ENCODE data around the gene AGPAT2. TPM values are rescaled to one million over a fixed set of nuclear protein-coding genes. Genes with fewer than 3 reads are reported as not detected.

AGPAT2 gene
- total and polyA plus RNA-seq, 8 donors, result 24.9 to 170 (median 35.4) TPM

- Histone ChIP-seq H3K27ac (peak overlapping the region; percentile 53 to 90), H3K4me3 (no peak overlapping the region), H3K4me1 (peaks cover 22 to 81% of the 10 kb centered on the region in 2 donors), H3K27me3 (peaks cover 4 to 16% of the 10 kb centered on the region in 2 donors), H3K9me3 (no peaks in the 10 kb centered on the region), H3K36me3 (no peaks in the 10 kb centered on the region)
- intact Hi-C loops (cut with DNase I), result no loop called here
- TF ChIP-seq CTCF (IDR thresholded peaks at IDR 0.05), result no peak
- DNase-seq (peak in 1 of 4 donors; percentile 66), ATAC-seq (peak; percentile 6)
These were observed 10.7 kb upstream of the AGPAT2 start for GRCh38 chr9:136697821-136698526.

- H3K27ac ChIP-seq, result peak overlapping the region; percentile 53 to 90
- peaks cover 22 to 86% of the 10 kb centered on the region in 2 donors for H3K4me1 ChIP-seq
These were observed 10.0 kb upstream of the AGPAT2 start for GRCh38 chr9:136697146-136697820.

GRCh38 chr9:136696502-136696901 is 9.2 kb upstream of the AGPAT2 start:
- ATAC-seq (no peak), DNase-seq (no peak)
- peak overlapping the region in 1 of 2 donors; percentile 65 for H3K27ac ChIP-seq
- no peak overlapping the region for H3K4me3 ChIP-seq
- peaks cover 4 to 11% of the 10 kb centered on the region in 2 donors for H3K27me3 ChIP-seq
- TF ChIP-seq CTCF (IDR thresholded peaks at IDR 0.05), result no peak
- no peaks in the 10 kb centered on the region for H3K9me3 ChIP-seq
- no peaks in the 10 kb centered on the region for H3K36me3 ChIP-seq
- intact Hi-C loops (cut with DNase I), result no loop called here
- H3K4me1 ChIP-seq, result peaks cover 22 to 84% of the 10 kb centered on the region in 2 donors

More at GRCh38 chr9:136697146-136697820, 10.0 kb upstream of the AGPAT2 start:
- TF ChIP-seq CTCF (IDR thresholded peaks at IDR 0.05), result no peak
- H3K9me3 ChIP-seq, result no peaks in the 10 kb centered on the region
- intact Hi-C loops (cut with DNase I), result no loop called here
- ATAC-seq (no peak), DNase-seq (no peak)
- no peak overlapping the region for H3K4me3 ChIP-seq
- peaks cover 4 to 16% of the 10 kb centered on the region in 2 donors for H3K27me3 ChIP-seq
- H3K36me3 ChIP-seq, result no peaks in the 10 kb centered on the region

GRCh38 chr9:136695955-136696354 is 8.7 kb upstream of the AGPAT2 start:
- Histone ChIP-seq H3K4me1 (peaks cover 19 to 82% of the 10 kb centered on the region in 2 donors), H3K27me3 (peaks cover 0 to 6% of the 10 kb centered on the region in 2 donors), H3K36me3 (no peaks in the 10 kb centered on the region), H3K4me3 (no peak overlapping the region), H3K9me3 (no peaks in the 10 kb centered on the region), H3K27ac (peak overlapping the region; percentile 39 to 65)
- ATAC-seq (no peak), DNase-seq (no peak)
- TF ChIP-seq CTCF (IDR thresholded peaks at IDR 0.05), result no peak
- intact Hi-C loops (cut with DNase I), result no loop called here

GRCh38 chr9:136695435-136695895 is 8.2 kb upstream of the AGPAT2 start:
- H3K27ac ChIP-seq, result peak overlapping the region; percentile 39 to 65
- ATAC-seq, result peak; percentile 66

More at GRCh38 chr9:136695435-136695895, 8.2 kb upstream of the AGPAT2 start:
- peak in 3 of 4 donors; percentile 66 to 90 (median 82) for DNase-seq
- no peak overlapping the region for H3K4me3 ChIP-seq
- H3K9me3 ChIP-seq, result no peaks in the 10 kb centered on the region
- TF ChIP-seq CTCF (IDR thresholded peaks at IDR 0.05), result no peak
- H3K27me3 ChIP-seq, result peaks cover 0 to 5% of the 10 kb centered on the region in 2 donors
- H3K4me1 ChIP-seq, result peaks cover 16 to 82% of the 10 kb centered on the region in 2 donors
- H3K36me3 ChIP-seq, result no peaks in the 10 kb centered on the region
- intact Hi-C loops (cut with DNase I), result no loop called here

Measured in left lung (tissue), 10 donors.